Measurements from ENCODE around the gene RNF130.

Gene RNF130, protein sequence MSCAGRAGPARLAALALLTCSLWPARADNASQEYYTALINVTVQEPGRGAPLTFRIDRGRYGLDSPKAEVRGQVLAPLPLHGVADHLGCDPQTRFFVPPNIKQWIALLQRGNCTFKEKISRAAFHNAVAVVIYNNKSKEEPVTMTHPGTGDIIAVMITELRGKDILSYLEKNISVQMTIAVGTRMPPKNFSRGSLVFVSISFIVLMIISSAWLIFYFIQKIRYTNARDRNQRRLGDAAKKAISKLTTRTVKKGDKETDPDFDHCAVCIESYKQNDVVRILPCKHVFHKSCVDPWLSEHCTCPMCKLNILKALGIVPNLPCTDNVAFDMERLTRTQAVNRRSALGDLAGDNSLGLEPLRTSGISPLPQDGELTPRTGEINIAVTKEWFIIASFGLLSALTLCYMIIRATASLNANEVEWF

DNA sequence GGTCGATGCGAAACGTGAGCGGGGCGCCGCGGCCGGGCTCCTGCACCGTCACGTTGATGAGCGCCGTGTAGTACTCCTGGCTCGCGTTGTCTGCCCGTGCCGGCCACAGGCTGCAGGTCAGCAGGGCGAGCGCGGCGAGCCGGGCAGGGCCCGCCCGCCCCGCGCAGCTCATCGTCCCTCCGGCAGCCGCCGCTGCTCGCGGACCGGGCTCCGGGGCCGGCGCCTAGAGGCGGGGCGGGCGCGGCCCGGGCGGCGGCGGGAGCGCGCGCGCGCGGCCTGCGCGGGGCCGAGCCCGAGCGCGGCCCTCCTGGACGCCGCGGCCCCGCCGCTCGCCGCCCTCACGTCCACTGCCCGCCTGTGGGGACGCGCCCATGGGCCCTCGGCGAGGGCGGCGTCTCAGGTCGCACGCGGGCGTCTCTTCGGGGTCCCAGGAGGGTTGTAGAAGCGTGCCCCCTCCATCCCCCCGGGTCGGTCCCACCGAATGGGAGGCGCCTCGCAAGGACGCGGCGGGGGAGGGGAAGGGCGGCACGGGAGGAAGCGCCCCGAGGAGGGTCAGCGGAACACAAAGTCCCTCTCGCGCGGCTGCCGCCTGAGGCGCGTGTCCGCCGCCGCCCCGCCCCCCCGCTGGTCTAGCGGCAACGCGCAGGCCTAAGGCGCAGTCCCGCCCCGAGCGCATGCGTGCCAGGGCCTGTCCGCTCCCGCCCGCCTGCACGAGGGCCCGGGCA lies at the start of gene RNF130:
Gene RNF130 (minus strand): TSS at position 229 of the 725 bp plus-strand sequence. CDS start 57 bp downstream, at position 172.
- peak; percentile 62 for DNase-seq

DNA sequence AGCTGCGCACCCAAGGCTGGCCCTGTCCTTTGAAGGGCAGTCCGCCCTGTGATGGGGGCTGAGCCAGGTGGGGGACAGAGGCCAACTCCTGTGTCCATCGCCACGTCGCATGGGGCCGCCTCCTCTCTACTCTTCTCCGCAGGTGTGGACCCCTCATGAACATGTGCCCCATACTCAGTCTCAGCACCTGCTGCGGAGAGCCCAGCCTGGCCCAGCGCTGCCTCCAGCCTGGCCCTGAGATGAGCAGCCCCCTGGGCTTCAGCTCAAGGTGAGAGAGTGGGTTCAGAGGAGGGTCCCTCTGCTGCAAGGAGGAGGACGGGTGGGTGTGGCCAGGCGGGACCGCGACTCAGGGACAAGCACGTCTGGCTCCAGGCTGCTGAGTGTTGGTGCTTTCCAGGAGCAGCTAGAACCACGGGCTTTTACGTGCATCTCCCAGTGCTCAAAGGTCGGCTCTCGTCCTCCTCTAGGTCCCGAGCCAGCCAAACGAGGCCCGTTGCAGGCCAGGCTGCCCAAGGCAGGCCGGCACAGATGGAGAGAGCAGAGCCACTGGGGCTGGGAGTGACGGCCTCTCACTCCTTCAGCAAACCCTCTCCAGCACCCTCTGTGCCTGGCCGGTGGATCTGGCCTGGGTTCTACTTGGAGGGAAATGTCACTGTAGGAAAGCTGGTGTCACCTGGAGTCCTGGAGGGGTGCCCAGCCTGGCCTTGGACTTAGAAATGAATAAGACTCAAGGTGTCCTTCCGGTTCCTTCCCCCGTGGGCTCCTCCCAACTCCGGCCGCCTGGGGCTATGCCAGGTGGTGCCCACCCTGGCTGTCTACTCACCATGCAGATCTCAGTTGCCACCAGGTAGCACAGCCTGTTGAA lies 48.9 kb upstream of the RNF130 start:
- DNase-seq = no peak

DNA sequence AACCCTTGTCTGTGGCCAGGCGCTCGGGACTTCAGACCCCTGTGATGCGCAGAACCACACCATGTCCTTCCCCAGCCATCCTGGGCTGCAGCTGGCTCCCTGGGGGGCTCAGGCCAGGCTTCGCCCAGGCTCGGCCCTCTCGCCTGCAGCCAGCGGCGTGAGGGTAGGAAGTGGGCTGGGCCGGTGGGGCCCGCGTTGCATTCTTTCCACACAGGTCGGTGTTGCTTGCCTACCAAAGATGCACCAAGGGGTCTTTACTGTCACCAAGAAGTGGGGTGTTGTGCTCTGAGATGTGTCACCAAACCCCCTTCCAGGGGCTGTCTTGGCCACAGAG lies 48.3 kb upstream of the RNF130 start:
- DNase-seq = no peak

DNA sequence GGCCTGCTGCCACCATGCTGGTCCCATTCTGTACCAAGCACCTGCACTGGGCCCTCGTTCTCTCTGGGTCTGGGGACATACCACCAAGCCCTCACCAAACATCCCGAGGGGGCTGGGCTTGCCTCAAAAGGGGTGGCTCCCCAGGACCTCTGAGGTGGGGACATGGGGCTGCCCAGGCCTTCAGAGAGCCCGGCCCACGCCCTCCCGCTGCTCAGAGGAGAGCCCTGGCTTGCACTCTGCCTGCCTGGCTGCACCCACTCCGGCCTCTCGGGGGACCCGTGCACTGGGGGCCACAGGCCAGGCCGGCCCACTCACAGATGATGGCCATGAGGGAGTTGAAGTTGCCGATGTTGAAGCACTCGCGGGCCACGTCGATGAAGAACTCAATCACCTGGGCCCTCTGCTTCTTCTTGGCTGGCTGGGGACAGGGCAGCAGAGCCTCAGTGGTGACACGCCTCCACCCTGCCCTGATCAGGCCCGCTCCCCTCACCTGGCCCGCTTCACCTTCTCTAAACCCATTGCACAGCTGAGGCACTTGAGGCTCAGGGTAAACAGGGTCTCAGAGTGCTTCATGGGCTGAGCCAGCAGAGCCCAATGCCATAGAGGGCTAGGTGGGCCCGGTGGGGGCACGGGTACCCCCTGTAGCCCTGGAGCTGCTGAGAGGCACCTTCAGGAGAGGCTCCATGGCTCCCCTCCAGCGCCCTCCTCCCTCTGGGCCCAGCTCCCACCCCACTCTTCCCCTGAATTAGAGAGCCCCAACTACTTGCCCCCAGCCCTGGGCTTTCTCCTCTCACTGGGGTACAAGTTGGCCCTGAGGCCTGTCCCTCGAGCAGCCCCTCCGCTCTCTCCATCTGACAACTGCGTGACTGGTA lies 47.7 kb upstream of the RNF130 start:
- DNase-seq = no peak

DNA sequence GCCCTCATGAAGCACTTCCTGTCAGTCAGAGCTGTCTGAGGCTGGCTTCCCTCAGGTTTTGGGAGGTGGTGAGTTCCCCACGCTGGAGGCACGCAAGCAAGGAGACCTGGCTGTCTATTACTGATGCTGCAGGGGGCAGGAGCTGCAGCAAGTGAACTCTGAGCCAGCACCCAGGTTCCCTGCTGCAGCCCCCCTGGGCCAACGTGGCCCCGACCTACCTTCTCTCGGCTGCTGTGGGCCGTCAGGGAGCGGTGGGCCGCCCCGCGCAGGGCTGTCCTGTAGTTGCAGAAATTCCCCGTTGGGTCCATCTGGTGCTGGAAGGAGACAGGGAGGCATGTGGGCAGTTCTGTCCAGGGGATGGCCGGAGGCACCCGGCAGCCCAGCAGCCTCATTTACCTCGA lies 46.8 kb upstream of the RNF130 start:
- DNase-seq = no peak

DNA sequence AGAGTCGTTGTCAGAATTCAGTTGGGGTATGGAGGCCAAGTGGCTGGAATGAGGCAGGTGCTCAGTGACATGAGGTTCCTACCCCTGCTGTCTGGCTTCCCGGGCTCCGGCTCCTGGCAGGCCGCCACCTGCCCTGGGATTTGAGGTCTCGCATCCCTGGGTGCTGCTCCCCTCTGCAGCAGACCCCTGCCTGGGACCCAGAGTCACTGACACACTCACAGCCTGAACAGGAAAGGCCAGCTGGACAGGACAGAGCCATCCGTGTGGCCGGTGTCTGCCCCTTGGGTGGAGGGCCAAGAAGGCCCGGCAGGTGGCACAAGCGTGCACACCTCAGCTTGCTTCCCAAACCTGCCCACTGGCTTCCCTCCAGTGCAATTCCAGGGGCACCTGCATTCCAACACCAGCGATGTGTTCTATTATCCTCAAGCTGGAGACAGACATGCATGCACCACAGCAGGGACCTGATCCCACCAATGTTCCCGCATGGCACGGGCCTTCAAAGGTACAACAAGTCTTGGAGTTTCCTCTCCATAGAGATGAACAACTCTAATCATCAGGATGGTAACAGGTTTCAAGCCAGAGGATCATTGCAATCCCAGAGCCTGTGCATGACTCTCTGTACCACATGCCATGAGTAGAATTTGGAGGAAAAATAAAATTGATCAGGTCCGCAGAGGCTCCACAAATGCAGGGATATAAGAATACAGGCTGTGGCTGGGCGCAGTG lies 45.6 kb upstream of the RNF130 start:
- no peak for DNase-seq

DNA sequence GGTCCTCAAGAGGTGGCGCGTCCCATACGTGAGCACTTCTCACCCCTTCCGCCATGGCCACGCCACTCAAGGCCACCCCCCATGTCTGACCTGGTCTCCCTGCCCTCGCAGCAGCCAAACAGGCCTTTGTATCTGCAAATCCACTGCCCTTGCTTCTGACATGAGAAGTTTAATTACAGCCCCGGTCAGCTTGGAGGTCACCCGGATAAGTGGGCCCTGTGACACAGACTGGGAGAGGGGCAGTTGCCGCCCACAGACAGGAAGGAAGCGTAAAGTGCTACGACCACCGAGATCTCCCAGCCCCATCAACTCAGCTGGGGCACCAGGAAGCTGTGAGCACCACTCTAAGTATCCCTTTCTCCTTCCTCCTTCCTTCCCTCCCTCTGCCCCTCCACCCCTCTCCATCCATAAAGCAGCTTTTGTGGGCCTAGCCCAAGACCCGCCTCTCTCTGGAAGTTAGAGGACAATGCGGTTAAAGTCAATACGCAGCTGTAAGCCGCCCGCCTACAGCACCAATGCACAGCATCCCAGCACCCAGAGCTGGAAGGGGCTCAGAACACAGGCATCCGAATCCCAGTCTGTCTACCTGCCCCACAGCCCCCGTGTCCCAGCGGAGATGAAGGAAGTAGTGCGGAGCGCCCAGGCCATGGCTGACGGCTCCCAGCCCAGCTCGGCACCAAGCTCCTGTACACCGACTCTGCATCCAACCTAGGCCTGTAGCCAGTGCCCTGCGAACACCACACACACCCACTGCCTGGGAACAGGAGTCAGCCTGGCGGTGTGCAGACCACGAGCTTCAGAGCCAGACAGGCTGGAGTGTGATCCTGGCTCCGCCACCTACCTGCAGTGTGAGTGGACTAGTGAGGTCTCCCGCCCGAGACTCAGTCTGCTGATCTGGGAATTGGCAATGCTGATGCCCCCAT lies 44.8 kb upstream of the RNF130 start:
- DNase-seq = no peak

DNA sequence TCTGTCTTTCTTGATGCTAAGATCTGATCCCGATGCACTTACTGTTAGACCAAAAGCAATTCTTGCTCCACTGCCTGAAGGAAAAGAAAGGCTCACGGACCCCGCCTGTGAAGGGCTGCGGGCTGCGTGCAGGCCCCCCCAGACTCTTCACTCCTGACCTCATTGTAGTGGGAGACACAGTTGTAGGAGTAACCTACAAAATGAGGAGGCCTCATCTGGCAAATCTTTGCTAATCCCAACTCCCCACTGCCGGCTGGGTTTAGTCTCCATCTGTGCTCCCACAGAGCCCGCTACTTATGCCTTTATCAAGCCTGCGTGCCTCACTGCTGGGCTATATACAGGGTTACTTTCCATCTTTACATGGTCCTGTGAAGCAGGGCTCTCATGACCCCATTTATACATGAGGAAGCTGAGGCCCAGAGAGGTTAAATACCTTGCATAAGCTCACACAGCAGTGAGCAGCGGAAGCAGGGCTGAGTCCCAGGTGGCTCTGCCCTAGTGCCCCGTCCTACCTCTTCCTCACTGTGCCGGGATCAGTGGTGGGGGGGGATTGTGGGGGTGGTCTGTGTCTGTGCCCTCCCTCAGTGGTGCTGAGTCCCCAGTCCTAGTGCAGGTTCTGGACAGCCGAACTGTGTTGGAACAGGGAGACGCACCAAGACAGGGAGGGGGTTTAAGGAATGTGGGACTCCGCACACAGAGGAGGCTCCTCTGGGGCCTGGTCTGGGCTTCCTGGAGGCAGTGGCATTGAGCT lies 43.9 kb upstream of the RNF130 start:
- no peak for DNase-seq

DNA sequence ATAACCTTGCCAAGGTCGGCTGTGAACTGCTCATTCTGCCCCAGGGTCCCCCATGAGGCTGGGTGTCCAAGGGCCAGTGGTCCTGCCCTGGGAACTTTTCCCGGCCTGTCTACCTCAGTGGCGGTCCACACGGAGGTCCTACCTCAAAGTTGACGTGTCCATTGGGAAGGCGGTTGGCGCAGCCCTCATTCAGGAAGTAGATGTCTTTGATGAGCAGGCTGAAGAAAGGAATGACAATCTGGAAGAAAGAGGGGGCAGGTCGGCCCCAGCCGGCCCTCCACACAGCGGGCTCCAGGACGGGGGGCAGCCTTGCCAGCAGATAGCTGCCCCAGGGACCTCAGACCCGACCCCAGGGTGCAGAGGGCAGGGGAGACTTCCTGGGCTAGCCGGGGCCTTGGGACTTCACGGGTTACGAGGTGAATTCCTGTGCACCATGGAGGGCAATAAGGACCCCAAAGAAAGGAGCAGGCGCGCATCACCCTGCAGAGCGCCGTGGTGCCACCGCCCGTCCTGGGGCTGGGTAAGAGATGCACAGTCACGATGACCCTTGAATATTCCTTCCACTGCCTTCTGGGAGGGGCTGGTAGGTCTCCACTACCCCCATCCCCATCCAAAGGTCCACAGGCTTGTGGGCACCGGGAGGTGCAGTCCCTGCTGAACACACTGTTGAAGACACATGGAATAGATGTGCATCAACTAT lies 42.9 kb upstream of the RNF130 start:
- DNase-seq = no peak

DNA sequence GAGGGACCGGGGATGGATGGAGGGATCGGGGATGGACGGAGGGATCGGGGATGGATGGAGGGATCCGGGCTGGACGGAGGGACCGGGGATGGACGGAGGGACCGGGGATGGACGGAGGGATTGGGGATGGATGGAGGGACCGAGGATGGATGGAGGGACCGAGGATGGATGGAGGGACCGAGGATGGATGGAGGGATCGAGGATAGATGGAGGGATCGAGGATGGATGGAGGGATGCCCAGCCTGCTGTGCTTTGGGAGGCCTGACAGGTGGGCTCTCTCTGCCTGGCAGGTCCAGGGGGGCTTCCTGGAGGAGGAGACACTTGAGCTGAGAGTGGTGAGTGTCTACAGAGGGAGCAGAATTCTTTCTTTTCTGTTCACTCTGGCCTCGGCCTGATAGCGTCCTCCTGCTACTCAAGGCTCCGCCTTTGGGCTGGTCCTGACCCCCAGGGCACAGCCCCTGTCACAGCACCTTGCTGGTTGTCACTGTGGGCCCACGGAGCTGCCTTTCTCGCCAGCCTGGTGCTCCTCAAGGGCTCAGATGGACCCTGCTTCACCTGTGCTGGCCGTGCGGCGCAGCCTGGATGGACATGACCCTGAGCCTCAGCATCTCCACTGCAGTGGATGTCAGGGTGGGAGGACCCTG lies 42.2 kb upstream of the RNF130 start:
- no peak for DNase-seq

DNA sequence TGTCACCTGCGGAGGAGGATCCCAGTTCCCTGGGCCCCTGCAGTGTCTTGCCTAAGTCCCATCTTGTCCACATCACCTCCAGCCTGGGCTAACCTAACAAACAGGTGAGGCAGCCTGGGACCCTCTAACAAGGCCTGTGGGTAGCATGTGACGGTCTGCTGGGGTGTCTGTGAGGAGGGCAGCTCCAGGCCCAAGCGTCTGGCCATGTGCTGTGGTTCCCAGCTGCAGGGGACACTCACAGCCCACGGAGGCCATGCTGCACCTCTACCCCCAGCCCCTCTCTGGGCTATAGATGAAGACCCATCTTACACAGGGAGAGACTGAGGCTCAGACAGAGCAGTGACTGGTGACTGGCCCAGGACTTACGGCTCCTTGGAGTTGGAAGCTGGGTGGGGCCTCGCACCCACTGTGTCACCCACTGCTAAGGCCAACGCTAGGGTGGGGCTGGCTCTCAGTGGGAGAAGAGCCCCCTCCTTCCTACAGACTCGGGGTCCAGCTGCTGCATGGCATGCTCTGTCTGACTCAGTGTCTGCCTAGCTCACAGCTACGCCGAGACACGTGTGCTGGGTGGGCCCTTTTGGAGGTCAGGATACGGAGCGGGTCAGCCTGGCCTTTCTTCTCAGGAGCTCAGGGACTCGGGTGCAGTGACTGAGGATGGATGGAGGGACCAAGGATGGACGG lies 40.8 kb upstream of the RNF130 start:
- DNase-seq = no peak

DNA sequence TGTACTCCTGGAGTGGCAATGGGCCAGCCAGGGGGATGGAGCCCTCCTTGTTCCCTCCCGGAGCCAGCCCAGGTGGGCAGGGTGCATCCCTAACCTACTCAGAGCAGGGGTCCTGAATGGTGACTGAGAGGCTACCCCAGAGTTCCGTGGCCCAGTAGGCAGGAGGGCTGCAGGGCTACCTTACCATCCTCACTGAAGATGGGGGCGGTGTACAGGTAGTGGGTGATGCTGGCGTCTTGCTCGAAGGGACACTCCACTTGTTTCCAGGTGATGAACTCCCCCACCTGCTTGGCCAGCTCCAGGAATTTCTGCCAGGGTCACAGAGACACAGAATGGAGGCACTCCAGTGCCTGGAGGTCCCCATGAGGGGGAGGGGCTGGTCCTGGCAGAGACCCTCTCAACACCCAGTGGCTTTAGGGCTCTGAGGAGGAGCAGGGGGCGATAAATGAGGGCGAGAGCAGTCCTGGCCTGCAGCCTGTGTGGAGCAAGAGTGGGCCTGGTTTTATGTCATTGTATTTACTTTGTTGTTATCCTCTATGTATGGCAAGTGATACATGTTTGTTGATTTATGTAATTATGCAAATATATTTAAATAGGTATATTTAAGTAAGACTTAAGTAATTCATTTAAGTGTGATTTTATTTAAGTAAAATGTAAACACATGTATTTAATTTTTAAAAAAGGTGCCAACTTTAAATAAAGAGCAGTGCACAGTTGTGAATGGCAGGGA lies 39.9 kb upstream of the RNF130 start:
- no peak for DNase-seq

DNA sequence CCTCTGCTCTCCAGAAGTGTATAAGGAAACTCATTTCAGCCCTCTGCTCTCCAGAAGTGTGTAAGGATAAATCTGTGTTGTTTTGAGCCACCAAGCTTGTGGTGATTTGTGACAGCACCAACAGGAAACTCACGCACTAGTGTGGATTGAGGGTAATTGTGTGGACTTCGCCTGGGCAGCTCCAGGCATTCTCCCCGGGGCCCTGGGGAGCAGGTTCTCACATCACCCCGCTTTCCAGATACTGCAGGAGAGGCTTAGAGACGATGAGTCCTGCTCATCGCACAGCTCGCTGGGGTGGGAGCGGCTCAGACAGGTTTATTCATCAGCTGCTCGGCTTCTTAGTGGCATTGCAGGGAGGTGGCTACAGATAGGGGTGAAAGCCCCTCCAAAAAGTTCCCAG lies 38.4 kb upstream of the RNF130 start:
- no peak for DNase-seq

DNA sequence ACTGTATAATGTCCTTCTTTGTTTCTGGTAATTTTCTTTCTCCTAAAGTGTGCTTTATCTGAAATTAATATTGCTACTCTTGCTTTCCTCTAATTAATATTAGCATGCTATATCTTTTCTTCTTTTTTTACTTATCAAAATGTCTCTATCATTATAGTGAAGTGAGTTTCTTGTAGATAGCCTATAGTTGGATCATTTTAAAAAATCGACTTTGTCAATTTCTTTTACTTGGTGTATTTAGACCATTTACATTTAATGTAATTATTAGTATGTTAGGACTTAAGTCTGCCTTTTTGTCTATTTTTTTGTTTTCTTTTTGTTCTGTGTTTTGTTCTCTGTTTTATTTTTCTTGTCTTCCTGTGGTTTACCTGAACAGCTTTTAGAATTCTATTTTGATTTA lies 35.4 kb upstream of the RNF130 start:
- DNase-seq = no peak

DNA sequence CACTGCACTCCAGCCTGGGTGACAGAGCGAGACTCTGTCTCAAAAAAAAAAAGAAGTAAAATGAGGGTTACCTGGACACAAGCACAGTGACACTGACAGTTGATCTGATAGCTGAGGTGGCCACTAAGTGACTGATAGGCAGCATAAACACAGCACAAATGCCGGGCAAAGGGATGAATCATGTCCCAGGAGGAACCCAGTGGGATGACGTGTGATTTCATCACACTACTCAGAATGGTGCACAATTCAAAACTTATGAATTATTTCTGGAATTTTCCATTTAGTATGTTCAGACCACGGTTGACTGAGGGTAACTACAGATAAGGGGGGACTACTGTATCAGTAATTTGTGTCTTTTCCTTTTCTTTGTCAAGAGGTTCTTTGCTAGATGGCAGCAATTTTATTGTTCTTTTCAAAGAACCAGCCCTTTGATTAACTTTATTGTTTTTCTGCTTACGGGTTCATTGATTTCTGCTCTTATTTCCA lies 34.3 kb upstream of the RNF130 start:
- DNase-seq = no peak

DNA sequence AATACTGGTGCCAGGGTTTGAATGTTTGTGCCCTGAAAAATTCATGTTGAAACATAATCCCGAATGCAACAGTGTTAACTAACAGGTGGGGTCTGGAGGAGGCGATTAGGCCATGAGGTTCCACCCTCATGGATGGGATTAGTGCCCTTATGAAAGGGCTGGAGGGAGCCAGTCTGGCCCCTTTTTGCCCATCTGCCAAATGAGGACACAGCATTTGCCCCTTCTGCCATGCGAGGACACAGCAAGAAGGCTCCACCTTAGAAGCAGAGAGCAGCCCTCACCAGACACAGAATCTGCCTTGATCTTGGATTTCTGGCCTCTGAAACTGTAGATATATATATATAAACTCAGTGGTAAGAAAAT lies 32.6 kb upstream of the RNF130 start:
- DNase-seq = no peak

DNA sequence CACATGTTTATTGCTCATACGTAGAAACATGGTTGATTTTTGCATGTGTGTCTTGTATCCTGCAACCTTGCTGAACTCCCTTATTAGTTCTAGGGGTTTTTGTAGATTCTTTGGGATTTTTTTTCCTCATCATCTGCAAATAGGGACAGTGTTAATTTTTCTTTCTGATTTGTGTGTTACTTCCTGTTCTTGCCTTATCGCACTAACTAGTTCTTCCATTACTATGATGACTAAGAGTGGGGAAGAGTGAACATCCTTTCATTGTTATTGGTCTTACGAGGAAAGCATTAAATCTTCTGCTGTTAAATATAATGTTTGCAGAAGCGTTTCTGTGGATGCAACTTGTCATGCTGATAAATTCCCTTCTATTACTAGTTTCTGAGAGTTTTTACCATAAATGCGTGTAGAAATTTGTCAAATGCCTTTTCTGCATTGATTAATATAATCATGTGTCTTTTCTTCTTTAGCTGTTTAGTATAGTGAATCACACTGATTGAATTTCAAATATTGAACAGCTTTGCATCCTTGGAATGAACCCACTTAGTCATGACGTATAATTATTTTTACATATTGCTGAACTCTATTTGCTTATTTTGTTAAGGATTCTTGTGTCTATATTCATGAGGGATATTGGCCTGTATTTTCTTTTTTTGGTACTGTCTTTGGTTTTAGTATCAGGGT lies 32.1 kb upstream of the RNF130 start:
- no peak for DNase-seq

All from NCI-H2107 (cell line).